GM18868 (cell line): ENCODE results near the gene PTPRN2.

Source experiments
- ATAC-seq: cut with Tn5 transposase; IDR thresholded peaks from one replicate; pipeline ENCODE4 v1.9.1; 2021; ENCODE audit warnings: mild to moderate bottlenecking, moderate library complexity; ENCODE audit not compliant: unreplicated experiment

PTPRN2 gene

GRCh38 chr7:158374146-158374545, 213.5 kb downstream of the PTPRN2 start:
- no peak for ATAC-seq

GRCh38 chr7:158373476-158374133, 214.0 kb downstream of the PTPRN2 start:
- ATAC-seq, result no peak

- ATAC-seq, result no peak
These were observed 215.0 kb downstream of the PTPRN2 start for GRCh38 chr7:158372400-158373342.

GRCh38 chr7:158371856-158372255, 215.8 kb downstream of the PTPRN2 start:
- no peak for ATAC-seq

GRCh38 chr7:158369866-158370265, 217.8 kb downstream of the PTPRN2 start:
- ATAC-seq, result no peak

- no peak for ATAC-seq
These were observed 218.3 kb downstream of the PTPRN2 start for GRCh38 chr7:158369290-158369689.

- no peak for ATAC-seq
These were observed 219.2 kb downstream of the PTPRN2 start for GRCh38 chr7:158368449-158368848.

GRCh38 chr7:158367634-158367982, 220.0 kb downstream of the PTPRN2 start:
- no peak for ATAC-seq

GRCh38 chr7:158366916-158367633, 220.5 kb downstream of the PTPRN2 start:
- no peak for ATAC-seq

GRCh38 chr7:158366346-158366745, 221.3 kb downstream of the PTPRN2 start:
- no peak for ATAC-seq

GRCh38 chr7:158365267-158365666, 222.4 kb downstream of the PTPRN2 start:
- no peak for ATAC-seq

GRCh38 chr7:158364451-158364850, 223.2 kb downstream of the PTPRN2 start:
- ATAC-seq, result no peak

GRCh38 chr7:158362912-158363905, 224.4 kb downstream of the PTPRN2 start:
- no peak for ATAC-seq

- no peak for ATAC-seq
These were observed 225.6 kb downstream of the PTPRN2 start for GRCh38 chr7:158362001-158362400.

GRCh38 chr7:158361326-158361946, 226.2 kb downstream of the PTPRN2 start:
- no peak for ATAC-seq

- no peak for ATAC-seq
These were observed 228.5 kb downstream of the PTPRN2 start for GRCh38 chr7:158358926-158359645.

- ATAC-seq, result no peak
These were observed 229.5 kb downstream of the PTPRN2 start for GRCh38 chr7:158357898-158358821.
